ACC112 (cell line): ENCODE data around the gene KSR1.

ENCODE experiments used
- H2AFZ ChIP-seq: fragments of 200-600 bp; sonication (generic); one replicate; pipeline ENCODE4 v1.6.0; 2017; ENCODE audit warnings: antibody characterized with exemption, low read length; ENCODE audit not compliant: unreplicated experiment
- H3K27ac ChIP-seq: fragments of 200-600 bp; sonication (generic); 2 replicates; pipeline ENCODE4 v1.5.1; 2014; ENCODE audit warnings: low read depth, mild to moderate bottlenecking, antibody characterized with exemption, low read length, moderate library complexity
- H3K27me3 ChIP-seq: fragments of 200-600 bp; sonication (generic); 2 replicates; pipeline ENCODE4 v1.6.1; 2014; ENCODE audit warnings: mild to moderate bottlenecking, antibody characterized with exemption, low read length, moderate library complexity, mixed read lengths; ENCODE audit not compliant: insufficient read depth
- H3K36me3 ChIP-seq: fragments of 200-600 bp; sonication (generic); 2 replicates; pipeline ENCODE4 v1.6.1; 2016; ENCODE audit warnings: mild to moderate bottlenecking, antibody characterized with exemption, low read length, moderate library complexity, mixed read lengths; ENCODE audit not compliant: insufficient read depth
- H3K4me1 ChIP-seq: fragments of 200-600 bp; sonication (generic); one replicate; pipeline ENCODE4 v1.6.1; 2016; ENCODE audit warnings: low read length, mixed read lengths; ENCODE audit not compliant: insufficient read depth, unreplicated experiment, control insufficient read depth
- H3K4me3 ChIP-seq: fragments of 200-600 bp; sonication (generic); 2 replicates; pipeline ENCODE4 v1.5.1; 2014; ENCODE audit warnings: mild to moderate bottlenecking, low read depth, low read length
- H3K79me2 ChIP-seq: fragments of 200-600 bp; sonication (generic); one replicate; pipeline ENCODE4 v1.6.0; 2016; ENCODE audit warnings: low read length; ENCODE audit not compliant: control insufficient read depth, unreplicated experiment, insufficient read depth

Gene KSR1

GRCh38 chr17:27566671-27567562 is 110.7 kb downstream of the KSR1 start:
- Histone ChIP-seq H3K36me3 (no peaks in the 10 kb centered on the region), H2AFZ (no peak overlapping the region), H3K4me1 (peaks cover 13% of the 10 kb centered on the region), H3K79me2 (no peaks in the 10 kb centered on the region), H3K27ac (no peak overlapping the region), H3K27me3 (no peaks in the 10 kb centered on the region), H3K4me3 (no peak overlapping the region)

- no peak overlapping the region for H3K4me3 ChIP-seq
- H3K4me1 ChIP-seq = peaks cover 17% of the 10 kb centered on the region
- no peaks in the 10 kb centered on the region for H3K36me3 ChIP-seq
- no peaks in the 10 kb centered on the region for H3K79me2 ChIP-seq
- H3K27me3 ChIP-seq = no peaks in the 10 kb centered on the region
- no peak overlapping the region for H2AFZ ChIP-seq
- no peak overlapping the region for H3K27ac ChIP-seq
These were observed 111.3 kb downstream of the KSR1 start for GRCh38 chr17:27567563-27567859.

DNA sequence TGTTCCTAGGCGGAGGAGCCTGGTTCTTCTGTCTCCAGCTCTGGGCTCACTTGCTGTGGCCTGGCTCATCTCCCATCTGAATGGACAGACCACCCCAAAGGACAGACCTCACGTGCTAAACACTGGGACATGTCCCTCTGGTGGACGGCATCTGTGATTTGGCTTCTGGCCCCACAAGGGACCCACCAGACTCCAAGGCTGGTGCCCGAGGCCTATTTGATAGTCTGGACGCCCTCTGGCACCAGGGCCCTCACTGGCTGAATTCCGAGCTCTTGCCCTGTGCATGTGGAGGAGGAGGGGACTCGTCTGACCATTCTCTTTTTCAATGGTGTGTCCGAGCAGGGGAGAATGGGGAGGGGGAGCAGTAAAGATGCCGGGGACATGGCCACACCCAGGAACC is 112.0 kb downstream of the KSR1 start:
- no peak overlapping the region for H3K4me3 ChIP-seq
- no peaks in the 10 kb centered on the region for H3K27me3 ChIP-seq
- no peaks in the 10 kb centered on the region for H3K36me3 ChIP-seq
- no peaks in the 10 kb centered on the region for H3K79me2 ChIP-seq
- H3K4me1 ChIP-seq = peaks cover 21% of the 10 kb centered on the region
- H2AFZ ChIP-seq = no peak overlapping the region
- H3K27ac ChIP-seq = no peak overlapping the region

DNA sequence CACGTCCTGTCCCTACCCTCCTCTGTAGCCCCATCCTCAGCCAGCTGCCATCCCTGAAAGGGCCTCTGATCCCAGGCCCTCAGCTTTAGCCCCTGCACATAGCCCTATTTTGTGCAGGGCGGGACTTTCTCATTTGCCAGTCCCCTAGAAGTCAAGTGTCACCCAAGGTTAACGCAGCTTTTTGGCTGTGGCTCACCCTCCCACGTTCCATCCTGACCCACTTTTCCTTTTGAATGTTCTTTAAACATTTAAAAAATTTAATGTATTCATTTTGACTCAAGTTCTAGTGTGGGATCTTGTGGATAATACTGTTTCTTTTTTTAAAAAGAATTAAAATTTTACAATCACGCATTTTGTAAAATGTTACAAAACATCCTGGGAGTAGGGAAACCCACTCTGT is 112.6 kb downstream of the KSR1 start:
- no peaks in the 10 kb centered on the region for H3K36me3 ChIP-seq
- H3K79me2 ChIP-seq = no peaks in the 10 kb centered on the region
- no peak overlapping the region for H3K27ac ChIP-seq
- H2AFZ ChIP-seq = no peak overlapping the region
- H3K4me3 ChIP-seq = no peak overlapping the region
- peaks cover 27% of the 10 kb centered on the region for H3K4me1 ChIP-seq
- no peaks in the 10 kb centered on the region for H3K27me3 ChIP-seq

DNA sequence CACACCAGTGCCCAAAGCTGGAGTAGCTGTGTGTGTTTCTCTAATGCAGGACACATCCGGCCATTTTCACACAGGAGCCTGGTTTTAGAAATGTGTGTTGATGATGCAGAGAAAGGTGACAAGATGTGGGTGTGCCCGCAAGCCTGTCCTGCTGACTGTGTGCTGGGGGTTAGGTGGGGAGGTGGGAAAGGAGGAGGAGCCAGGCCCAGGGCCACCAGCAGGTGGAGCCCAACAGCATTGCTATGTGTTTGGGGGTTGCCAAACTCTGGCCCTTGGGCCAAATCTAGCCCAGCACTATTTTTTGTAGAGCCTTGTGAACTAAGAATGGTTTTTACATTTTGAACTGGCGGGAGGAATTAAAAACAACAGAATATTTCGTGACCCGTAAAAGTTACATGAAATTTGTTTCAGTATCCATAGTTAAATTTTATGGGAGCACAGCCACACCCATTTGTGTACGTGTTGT is 113.0 kb downstream of the KSR1 start:
- H3K79me2 ChIP-seq = no peaks in the 10 kb centered on the region
- H3K4me1 ChIP-seq = peaks cover 30% of the 10 kb centered on the region
- no peak overlapping the region for H2AFZ ChIP-seq
- H3K27me3 ChIP-seq = no peaks in the 10 kb centered on the region
- no peaks in the 10 kb centered on the region for H3K36me3 ChIP-seq
- H3K4me3 ChIP-seq = no peak overlapping the region
- no peak overlapping the region for H3K27ac ChIP-seq

DNA sequence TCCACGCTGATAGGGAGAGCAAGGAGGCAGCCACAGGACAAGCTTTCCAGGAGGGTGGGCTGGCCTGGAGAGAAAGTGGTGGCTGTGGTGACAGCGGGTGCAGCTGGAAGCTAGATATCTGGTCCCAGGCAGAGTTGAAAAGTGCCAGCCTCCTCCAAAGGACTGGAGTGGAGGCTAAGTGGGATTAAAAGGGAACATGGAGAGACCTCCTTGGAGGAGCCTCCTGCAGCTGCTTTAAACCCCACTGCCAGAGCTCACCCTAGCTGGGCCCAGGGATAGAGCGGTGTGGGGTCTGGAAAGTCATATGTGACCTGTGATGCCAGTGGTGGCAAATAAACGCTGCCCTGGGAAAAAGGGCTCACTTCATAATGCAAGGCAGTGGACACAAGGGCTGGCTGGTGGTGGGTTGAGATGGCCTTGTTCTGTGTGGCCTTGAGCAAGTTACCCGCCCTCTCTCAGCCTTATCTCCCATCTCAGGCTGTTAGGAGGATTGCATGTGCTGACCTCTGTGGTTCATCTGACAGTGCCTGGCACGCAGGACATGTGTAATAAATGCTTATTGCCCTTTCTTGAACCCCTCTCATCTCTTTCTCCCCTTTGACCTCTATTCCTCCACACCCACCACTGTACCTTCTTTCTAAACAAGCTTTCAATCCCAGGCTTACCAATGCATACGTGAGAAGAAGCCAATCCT is 113.8 kb downstream of the KSR1 start:
- H3K4me3 ChIP-seq = no peak overlapping the region
- H3K27me3 ChIP-seq = no peaks in the 10 kb centered on the region
- H3K4me1 ChIP-seq = peaks cover 30% of the 10 kb centered on the region
- H2AFZ ChIP-seq = no peak overlapping the region
- no peaks in the 10 kb centered on the region for H3K36me3 ChIP-seq
- no peak overlapping the region for H3K27ac ChIP-seq
- H3K79me2 ChIP-seq = no peaks in the 10 kb centered on the region

DNA sequence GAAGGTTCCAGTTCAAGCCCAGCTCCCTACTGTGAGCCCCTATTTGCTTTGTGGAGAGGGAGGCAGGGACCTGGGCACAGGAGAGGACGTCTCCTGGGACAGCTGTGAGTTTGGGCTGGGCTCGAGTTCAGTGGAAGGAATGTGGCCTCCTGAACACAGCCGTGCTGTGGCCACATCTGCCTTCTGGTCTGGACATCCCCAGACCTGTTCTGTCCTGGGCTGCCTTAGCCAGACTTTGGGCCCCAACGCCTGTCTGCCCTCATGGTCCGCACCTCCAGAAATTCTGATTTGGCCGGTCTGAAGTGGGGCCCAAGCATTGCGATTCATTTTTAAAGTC is 114.3 kb downstream of the KSR1 start:
- Histone ChIP-seq H3K36me3 (no peaks in the 10 kb centered on the region), H3K4me3 (no peak overlapping the region), H2AFZ (no peak overlapping the region), H3K4me1 (peaks cover 30% of the 10 kb centered on the region), H3K27me3 (no peaks in the 10 kb centered on the region), H3K79me2 (no peaks in the 10 kb centered on the region), H3K27ac (no peak overlapping the region)

DNA sequence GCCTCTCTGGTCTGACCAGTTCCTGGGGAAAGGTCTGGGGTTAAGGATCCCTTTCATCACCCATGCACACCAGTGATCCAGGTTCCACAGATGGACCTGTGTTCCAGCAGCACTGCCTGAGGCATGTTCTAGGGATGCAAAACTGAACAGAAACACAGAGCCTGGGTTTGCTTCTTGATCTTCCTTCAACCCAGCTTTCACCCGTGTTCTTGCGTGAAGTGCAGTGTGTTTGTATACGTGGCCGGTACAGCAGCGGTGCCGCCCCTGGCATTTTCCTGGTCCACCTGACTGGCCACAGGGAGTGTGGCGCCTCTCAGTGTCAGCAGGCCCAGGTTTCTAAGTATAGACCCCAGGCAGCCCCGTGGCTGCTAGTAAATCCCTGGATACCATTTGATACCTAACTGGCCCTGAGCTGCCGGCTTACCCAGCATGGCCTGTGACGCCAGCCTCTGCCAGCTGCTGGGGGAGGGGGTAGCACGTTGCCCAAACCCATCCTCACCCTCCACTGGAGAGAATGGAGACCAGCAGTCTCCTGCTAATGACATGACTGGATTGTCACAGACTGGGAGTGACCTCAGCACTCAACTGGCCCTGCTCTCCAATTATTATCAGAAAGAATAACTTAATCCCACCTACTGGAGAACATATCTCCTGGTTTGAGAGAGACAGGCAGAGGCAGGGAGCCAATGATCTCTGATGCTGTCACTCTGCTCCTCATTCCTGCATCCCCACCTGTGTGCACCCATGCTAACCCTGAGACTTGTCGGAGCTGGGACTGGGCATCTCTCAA is 115.5 kb downstream of the KSR1 start:
- H3K27ac ChIP-seq = no peak overlapping the region
- no peaks in the 10 kb centered on the region for H3K79me2 ChIP-seq
- H3K4me1 ChIP-seq = peaks cover 24% of the 10 kb centered on the region
- H3K27me3 ChIP-seq = no peaks in the 10 kb centered on the region
- no peaks in the 10 kb centered on the region for H3K36me3 ChIP-seq
- no peak overlapping the region for H2AFZ ChIP-seq
- no peak overlapping the region for H3K4me3 ChIP-seq

DNA sequence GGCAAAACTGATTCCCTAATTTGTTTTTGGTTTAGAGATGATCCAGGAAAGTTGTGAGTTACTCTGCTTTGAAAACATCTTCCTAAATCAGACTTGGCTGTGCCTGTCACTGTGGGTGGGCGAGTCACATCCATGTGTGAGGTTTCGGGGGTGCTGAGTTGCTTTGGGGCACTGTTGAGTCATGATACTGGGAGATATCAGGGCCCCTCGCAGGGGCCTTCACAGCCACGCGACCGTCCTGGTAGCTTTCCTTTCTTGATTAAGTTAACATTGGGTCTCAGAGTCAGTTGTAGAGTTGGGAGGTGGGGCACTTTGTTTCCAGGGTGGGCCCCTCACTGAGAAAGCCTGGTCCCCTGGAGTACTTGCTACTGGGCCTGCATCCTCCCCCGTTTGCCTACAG is 116.4 kb downstream of the KSR1 start:
- H3K27me3 ChIP-seq = no peaks in the 10 kb centered on the region
- H2AFZ ChIP-seq = no peak overlapping the region
- H3K36me3 ChIP-seq = no peaks in the 10 kb centered on the region
- H3K4me3 ChIP-seq = no peak overlapping the region
- peaks cover 32% of the 10 kb centered on the region for H3K4me1 ChIP-seq
- H3K79me2 ChIP-seq = no peaks in the 10 kb centered on the region
- no peak overlapping the region for H3K27ac ChIP-seq

DNA sequence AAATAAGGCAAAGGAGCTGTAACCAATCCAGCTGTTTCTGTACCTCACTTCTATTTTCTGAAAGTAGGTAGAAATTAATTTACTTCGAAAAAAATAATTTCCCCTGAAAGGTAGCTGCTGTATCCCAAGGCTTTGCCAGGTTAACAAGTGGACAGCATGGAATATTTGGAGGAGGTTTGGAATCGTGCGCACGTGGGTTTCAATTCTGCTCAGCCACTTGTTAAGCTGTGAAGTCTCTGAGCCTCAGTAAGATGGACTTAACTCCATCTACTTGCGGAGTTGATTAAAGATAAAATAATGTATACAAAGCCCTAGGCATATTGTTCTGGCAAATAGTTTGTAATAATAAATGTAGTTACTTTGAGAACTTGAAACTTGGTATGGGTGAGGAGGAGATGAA is 117.3 kb downstream of the KSR1 start:
- Histone ChIP-seq H3K4me1 (peaks cover 34% of the 10 kb centered on the region), H3K36me3 (no peaks in the 10 kb centered on the region), H3K27me3 (no peaks in the 10 kb centered on the region), H2AFZ (no peak overlapping the region), H3K27ac (no peak overlapping the region; the same call in 1 of the 2 replicates), H3K4me3 (no peak overlapping the region), H3K79me2 (no peaks in the 10 kb centered on the region)
